ENCODE measurements around the gene SGSM1. TPM values are rescaled to one million over a fixed set of nuclear protein-coding genes. Genes with fewer than 3 reads are reported as not detected.
A peak's percentile ranks its signal among the peaks of the same experiment; 100 is the strongest.

SGSM1 gene
- total RNA-seq, 4 donors from 2014 or later, result 4.2 to 6.7 (median 5.6) TPM

DNA sequence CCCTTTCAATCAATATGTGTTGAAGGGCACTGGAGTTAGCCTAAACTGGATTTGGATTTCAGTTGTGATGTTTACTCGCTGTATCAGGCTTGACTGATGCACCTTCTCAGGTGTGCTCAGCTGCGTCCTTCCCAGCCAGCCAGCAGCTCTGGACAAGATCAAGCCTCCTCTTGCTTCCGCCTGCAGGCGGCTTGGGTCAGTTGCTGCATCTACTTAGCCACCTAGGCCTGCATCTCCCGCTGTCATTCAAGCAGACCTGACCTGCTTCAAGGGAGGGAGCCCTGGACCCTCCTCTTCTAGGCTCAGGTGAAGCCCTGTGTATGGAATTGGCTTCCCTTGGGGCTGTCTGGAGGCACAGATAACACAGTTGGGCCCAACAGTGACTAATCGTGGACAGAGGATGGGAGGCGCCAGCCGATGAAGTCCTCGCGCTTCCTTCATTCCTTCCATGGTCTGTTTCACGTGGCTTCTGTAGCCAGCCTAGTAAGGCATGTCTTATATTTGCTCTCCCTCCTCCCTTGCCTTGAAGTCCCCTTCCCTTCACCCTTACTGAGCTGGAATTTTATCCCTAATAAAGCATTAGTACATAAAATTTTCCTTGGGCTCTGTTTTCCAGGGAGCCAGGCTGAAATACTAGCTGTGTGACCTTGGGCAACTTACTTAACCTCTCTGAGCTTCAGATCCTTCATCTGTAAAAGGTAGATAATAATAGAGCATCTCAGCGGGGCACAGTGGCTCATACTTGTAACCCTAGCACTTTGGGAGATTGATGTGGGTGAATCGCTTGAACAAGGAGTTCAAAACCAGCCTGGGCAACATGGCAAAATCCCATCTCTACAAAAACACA is 142.6 kb downstream of the SGSM1 start:
- no peaks in the 10 kb centered on the region for H3K9me3 ChIP-seq
- peaks cover 0 to under 1% of the 10 kb centered on the region in 2 donors for H3K4me1 ChIP-seq
- TF ChIP-seq CTCF (IDR thresholded peaks at IDR 0.05), result no peak
- TF ChIP-seq POLR2A (IDR thresholded peaks at IDR 0.05), result no peak
- H3K27me3 ChIP-seq, result no peaks in the 10 kb centered on the region
- intact Hi-C loops (cut with DNase I), result loop anchor here (10.0 kb wide), 1 partner anchor 216 kb away; no protein-coding TSS in a partner anchor
- WGBS, 2 donors, result 85 to 90% methylated on average over 13 of the region's 13 CpGs
- H3K4me3 ChIP-seq (replicated peaks in 1 of 3), result no peak overlapping the region
- no peaks in the 10 kb centered on the region for H3K36me3 ChIP-seq
- no peak overlapping the region for H3K27ac ChIP-seq
- DNase-seq, result no peak

GRCh38 chr22:24950272-24950902 is 144.4 kb downstream of the SGSM1 start:
- no peak for DNase-seq

DNA sequence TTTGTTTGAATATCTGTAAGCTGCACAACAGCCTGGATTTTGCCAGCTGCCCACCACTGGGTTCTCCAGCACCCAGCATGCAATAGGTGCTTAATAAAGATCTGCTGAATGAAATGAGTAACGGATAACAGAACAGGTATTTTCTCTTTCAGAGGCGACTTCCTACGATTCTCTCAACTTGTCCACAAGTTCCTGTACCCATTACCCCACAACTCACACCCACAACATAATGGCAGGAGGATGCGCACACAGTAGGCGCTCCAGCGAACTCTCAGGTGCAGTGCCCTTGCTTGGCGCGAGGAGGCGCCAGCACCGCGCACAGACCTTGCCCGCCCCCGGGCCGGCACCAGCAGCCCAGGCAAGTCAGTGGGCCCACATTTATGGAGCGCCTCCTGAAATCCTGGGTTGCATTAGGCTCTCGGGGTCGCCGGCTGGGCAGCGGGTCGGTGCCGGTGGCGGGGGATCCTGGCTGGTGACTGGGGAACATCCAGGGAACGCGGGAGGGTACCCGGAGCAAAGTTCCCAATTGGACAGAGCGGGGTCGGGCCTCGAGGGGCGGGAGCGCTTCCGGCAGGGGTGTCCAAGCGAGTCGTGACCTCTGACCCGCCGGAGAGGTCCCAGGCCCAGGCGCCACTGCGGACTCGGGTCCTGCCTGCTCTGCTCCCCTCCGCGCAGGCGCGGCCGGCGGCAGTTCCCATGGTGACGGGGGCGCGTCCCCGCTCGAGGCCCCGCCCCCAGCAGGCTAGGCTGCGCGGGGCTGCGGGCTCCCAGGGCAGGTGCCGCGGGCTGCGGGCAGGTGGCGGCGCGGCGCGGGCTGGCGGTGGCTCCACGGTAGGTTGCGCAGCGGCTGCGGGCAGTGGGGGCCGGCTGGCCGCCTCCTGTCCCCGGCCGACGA is 146.2 kb downstream of the SGSM1 start, which contains the start of gene KIAA1671:
KIAA1671 (plus strand) TSS at position 775 of the 895 bp plus-strand sequence. CDS start 75,284 bp downstream, outside the sequence.
- H3K36me3 ChIP-seq, result no peaks in the 10 kb centered on the region
- DNase-seq, result peak; percentile 90 to 93
- peak within 1 kb of the TSS; percentile 69 to 84 (median 73) for H3K4me3 ChIP-seq (replicated peaks in 1 of 3)
- peaks cover 14 to 31% of the 10 kb centered on the region in 2 donors for H3K4me1 ChIP-seq
- no peaks in the 10 kb centered on the region for H3K9me3 ChIP-seq
- peak within 1 kb of the TSS; percentile 78 to 94 (median 84) for H3K27ac ChIP-seq
- peak; percentile 86 to 99 (median 96) for TF ChIP-seq CTCF (IDR thresholded peaks at IDR 0.05)
- TF ChIP-seq POLR2A (IDR thresholded peaks at IDR 0.05), result peak; percentile 93 to 96
- 9% methylated on average over 14 to 17 of the region's 71 CpGs for WGBS, 2 donors
- intact Hi-C loops (cut with DNase I), result loop anchor here (2.0 to 5.0 kb wide), 2 partner anchors 75 to 97 kb away; no protein-coding TSS in a partner anchor
- H3K27me3 ChIP-seq, result no peaks in the 10 kb centered on the region

More at GRCh38 chr22:24950272-24950902, 144.4 kb downstream of the SGSM1 start:
- peaks cover 14 to 18% of the 10 kb centered on the region in 2 donors for H3K4me1 ChIP-seq
- H3K4me3 ChIP-seq (replicated peaks in 1 of 3), result no peak overlapping the region
- H3K27me3 ChIP-seq, result no peaks in the 10 kb centered on the region
- TF ChIP-seq POLR2A (IDR thresholded peaks at IDR 0.05), result no peak
- TF ChIP-seq CTCF (IDR thresholded peaks at IDR 0.05), result no peak
- no peaks in the 10 kb centered on the region for H3K36me3 ChIP-seq
- no peak overlapping the region for H3K27ac ChIP-seq
- H3K9me3 ChIP-seq, result no peaks in the 10 kb centered on the region
- WGBS, 2 donors, result 38 to 42% methylated on average over 7 of the region's 7 CpGs
- intact Hi-C loops (cut with DNase I), result loop anchor here (2.0 to 5.0 kb wide), 2 partner anchors 77 to 98 kb away; no protein-coding TSS in a partner anchor

GRCh38 chr22:24952837-24953383 is 146.9 kb downstream of the SGSM1 start:
- Histone ChIP-seq H3K4me3 (replicated peaks in 1 of 3) (peak overlapping the region; percentile 69 to 84 (median 73)), H3K27ac (peak overlapping the region; percentile 78 to 94 (median 84)), H3K4me1 (peaks cover 14 to 33% of the 10 kb centered on the region in 2 donors), H3K9me3 (no peaks in the 10 kb centered on the region), H3K36me3 (no peaks in the 10 kb centered on the region), H3K27me3 (no peaks in the 10 kb centered on the region)
- peak; percentile 69 to 74 for DNase-seq
- intact Hi-C loops (cut with DNase I), result loop anchor here (5.0 kb wide), 1 partner anchor 74 kb away; no protein-coding TSS in a partner anchor
- WGBS, 2 donors, result 0 to 2% methylated on average over 6 to 9 of the region's 35 CpGs
- TF ChIP-seq CTCF (IDR thresholded peaks at IDR 0.05), result no peak
- TF ChIP-seq POLR2A (IDR thresholded peaks at IDR 0.05), result no peak
